Measurements from ENCODE around the gene EVC2. TPM values are rescaled to one million over a fixed set of nuclear protein-coding genes. Genes with fewer than 3 reads are reported as not detected.

The EVC2 gene
- total and polyA plus RNA-seq, 9 of the 15 experiments (the other 6 are each of a cell fraction or from before 2014, with no cell fraction given), result 0.03 to 0.55 (median 0.38) TPM; not detected in 1

DNA sequence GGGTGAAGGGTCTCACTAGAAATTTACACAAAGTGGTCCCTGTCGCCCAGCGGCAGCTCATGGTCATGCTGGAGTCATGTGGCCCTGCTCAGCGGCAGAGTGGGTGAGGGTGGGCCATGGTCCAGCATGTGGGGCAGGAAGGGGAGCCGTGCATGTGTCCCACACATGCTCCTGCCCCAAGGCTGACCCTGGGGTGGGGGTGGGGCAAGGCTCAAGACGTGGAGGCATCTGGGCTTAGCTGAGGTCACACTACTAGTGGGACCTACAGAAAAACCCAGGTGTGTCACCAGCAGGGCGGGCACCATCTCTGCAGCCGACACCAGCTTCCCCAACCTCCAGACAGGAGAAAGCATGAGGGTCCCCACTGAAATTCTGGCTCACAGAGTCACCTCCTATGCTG is 45.0 kb upstream of the EVC2 start:
- FAIRE-seq, result no peak
- no peak overlapping the region for H3K4me2 ChIP-seq (ENCODE audit: insufficient read depth, low read length)

DNA sequence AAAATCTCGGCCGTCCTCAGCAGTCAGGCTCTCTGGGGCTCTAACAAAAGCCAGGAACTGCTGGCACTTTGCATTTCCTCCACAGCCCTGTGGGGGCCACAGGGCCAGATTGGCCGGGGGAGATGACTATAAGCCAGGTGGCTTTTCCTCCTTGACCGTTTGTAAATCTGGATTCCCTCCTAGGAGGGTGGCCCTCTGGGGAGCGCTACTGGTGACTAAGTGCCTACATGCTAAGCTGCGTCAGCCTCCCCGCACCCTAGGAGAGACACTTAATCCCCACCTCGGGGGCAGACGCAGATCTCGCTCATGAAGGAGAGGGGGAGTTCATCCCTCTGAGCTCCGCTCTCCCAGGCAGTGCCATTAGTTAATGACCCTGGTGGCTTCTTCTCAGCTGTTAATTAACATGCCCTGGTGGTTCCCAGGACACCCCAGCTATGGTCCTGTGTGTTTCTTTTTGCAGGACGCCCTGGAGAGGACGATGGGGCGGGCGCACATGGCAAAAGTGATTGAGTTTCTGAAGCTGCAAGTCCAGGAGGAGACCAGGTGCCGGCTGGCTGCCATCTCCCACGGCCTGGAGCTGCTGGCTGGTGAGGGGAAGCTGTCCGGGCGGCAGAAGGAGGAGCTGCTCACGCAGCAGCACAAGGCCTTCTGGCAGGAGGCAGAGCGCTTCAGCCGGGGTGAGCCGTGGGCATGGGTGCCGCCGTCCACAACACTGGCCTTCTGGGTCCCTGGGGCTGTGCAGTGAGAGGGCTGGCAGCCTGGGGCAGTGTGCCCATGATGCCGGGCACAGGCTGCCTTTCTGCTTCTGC is 44.2 kb upstream of the EVC2 start:
- DNase-seq (ENCODE audit: extremely low read depth in 1 of 4, low spot score in 3 of 4) (no peak), FAIRE-seq (no peak), ATAC-seq (no peak)
- H3K36me3 ChIP-seq (ENCODE audit: control insufficient read depth, insufficient read depth, low read length), result no peaks in the 10 kb centered on the region
- ChIA-PET CTCF (ENCODE audit: low intra/inter-chr PET ratio) (no interaction called here), POLR2A (no interaction called here)
- peaks cover 0 to 6% of the 10 kb centered on the region in 2 experiments; a peak in 1 of 5 replicates for H3K27me3 ChIP-seq (ENCODE audit: control insufficient read depth in 2 of 2, insufficient read depth in 2 of 2, low read length in 2 of 2)
- no peak overlapping the region for H2AFZ ChIP-seq (ENCODE audit: low read depth, low read length)
- no peaks in the 10 kb centered on the region for H3K9me3 ChIP-seq (replicated peaks; ENCODE audit: control insufficient read depth, insufficient read depth, low read depth, low read length)
- no peak overlapping the region for H3K4me3 ChIP-seq
- 17% methylated on average over 23 of the region's 26 CpGs for WGBS (ENCODE audit: insufficient coverage, low coverage, missing lambda C conversion rate)
- H3K79me2 ChIP-seq (ENCODE audit: control insufficient read depth, insufficient read depth, low read length), result no peaks in the 10 kb centered on the region
- H3K4me1 ChIP-seq (replicated peaks in 1 of 2; ENCODE audit: control insufficient read depth in 2 of 2, insufficient read depth in 2 of 2, low read length in 2 of 2), result peaks cover 5 to 10% of the 10 kb centered on the region in 2 experiments; a peak in 3 of 5 replicates
- no peak overlapping the region for H3K4me2 ChIP-seq (ENCODE audit: insufficient read depth, low read length)
- TF ChIP-seq DPF2 (IDR thresholded peaks at IDR 0.05), result no peak
- TF ChIP-seq ZNF695 (CRISPR knock-in tag; IDR thresholded peaks at IDR 0.05), result no peak
- no peak for TF ChIP-seq SMAD2 (IDR thresholded peaks at IDR 0.05; ENCODE audit: low read depth, low read length)
- no peak for TF ChIP-seq NCOA1 (IDR thresholded peaks at IDR 0.05; ENCODE audit: low read depth)
- no peak for TF ChIP-seq HIVEP1 (CRISPR knock-in tag; IDR thresholded peaks at IDR 0.05)
- no peak for TF ChIP-seq SP1 (CRISPR knock-in tag; IDR thresholded peaks at IDR 0.05)
- H4K20me1 ChIP-seq (replicated peaks; ENCODE audit: control insufficient read depth, insufficient read depth, low read length), result no peaks in the 10 kb centered on the region; the same call in 1 of the 2 replicates
- BruUV-seq (replicated peaks), result no TSS peak
- no peak overlapping the region for H3K27ac ChIP-seq (ENCODE audit: extremely low read depth, low read depth, low read length)
- H3K9me1 ChIP-seq (ENCODE audit: control insufficient read depth, insufficient read depth, low read length), result no peaks in the 10 kb centered on the region
- H3K9ac ChIP-seq (ENCODE audit: insufficient read depth in 1 of 2, low read depth in 2 of 2, low read length in 2 of 2), result no peak overlapping the region
- in situ Hi-C loops (cut with MboI), result no loop called here
- intact Hi-C loops (cut with micrococcal nuclease), result no loop called here

More for the DNA sequence above, 45.0 kb upstream of the EVC2 start:
- intact Hi-C loops (cut with micrococcal nuclease) (no loop called here), in situ Hi-C loops (cut with MboI) (no loop called here)
- no TSS peak for BruUV-seq (replicated peaks)
- no peak overlapping the region; a peak in 1 of 4 replicates for H3K9ac ChIP-seq (ENCODE audit: insufficient read depth in 1 of 2, low read depth in 2 of 2, low read length in 2 of 2)
- ATAC-seq (no peak), DNase-seq (ENCODE audit: extremely low read depth in 1 of 4, low spot score in 3 of 4) (no peak)
- H4K20me1 ChIP-seq (replicated peaks; ENCODE audit: control insufficient read depth, insufficient read depth, low read length), result no peaks in the 10 kb centered on the region; the same call in 1 of the 2 replicates
- TF ChIP-seq TFAM (CRISPR knock-in tag; conservative IDR thresholded peaks at IDR 0.05), result no peak
- TF ChIP-seq ZKSCAN8 (CRISPR knock-in tag; IDR thresholded peaks at IDR 0.05), result 0 out of 2 replicates have a peak, but pooled peaks have one; percentile 36
- no peaks in the 10 kb centered on the region for H3K9me3 ChIP-seq (replicated peaks; ENCODE audit: control insufficient read depth, insufficient read depth, low read depth, low read length)
- no peak overlapping the region for H2AFZ ChIP-seq (ENCODE audit: low read depth, low read length)
- no peaks in the 10 kb centered on the region for H3K36me3 ChIP-seq (ENCODE audit: control insufficient read depth, insufficient read depth, low read length)
- H3K4me3 ChIP-seq, result no peak overlapping the region
- H3K79me2 ChIP-seq (ENCODE audit: control insufficient read depth, insufficient read depth, low read length), result no peaks in the 10 kb centered on the region
- no peak overlapping the region for H3K27ac ChIP-seq (ENCODE audit: extremely low read depth, low read depth, low read length)
- H3K4me1 ChIP-seq (replicated peaks in 1 of 2; ENCODE audit: control insufficient read depth in 2 of 2, insufficient read depth in 2 of 2, low read length in 2 of 2), result peaks cover 5 to 10% of the 10 kb centered on the region in 2 experiments; a peak in 3 of 5 replicates
- POLR2A ChIA-PET, result interaction anchor here (0.7 kb wide), 1 partner anchor 78 kb away, joined by 4 read pairs; no protein-coding TSS in a partner anchor
- CTCF ChIA-PET (ENCODE audit: low intra/inter-chr PET ratio), result no interaction called here
- peaks cover 0 to 6% of the 10 kb centered on the region in 2 experiments; a peak in 1 of 5 replicates for H3K27me3 ChIP-seq (ENCODE audit: control insufficient read depth in 2 of 2, insufficient read depth in 2 of 2, low read length in 2 of 2)
- no peaks in the 10 kb centered on the region for H3K9me1 ChIP-seq (ENCODE audit: control insufficient read depth, insufficient read depth, low read length)
- 27% methylated on average over 6 of the region's 7 CpGs for WGBS (ENCODE audit: insufficient coverage, low coverage, missing lambda C conversion rate)
